CD14-positive monocyte (primary cell): ENCODE data around the gene TRIM16. TPM values are rescaled to one million over a fixed set of nuclear protein-coding genes. Genes with fewer than 3 reads are reported as not detected.

Experiments used
- DNase-seq, 3 donors: peaks; one replicate each; pipeline ENCODE4 v3.0.0-alpha.2; 2011 to 2022
- H2AFZ ChIP-seq: 2 replicates; pipeline ENCODE4 v1.6.0; 2012; ENCODE audit warnings: mild to moderate bottlenecking, low read depth, low read length, inconsistent platforms; ENCODE audit not compliant: insufficient read depth, poor library complexity, severe bottlenecking
- H3K27ac ChIP-seq, 2 donors: 1 replicate in 1 of 2; 2 replicates in 1 of 2; pipeline ENCODE4 v1.5.1; 2012 to 2013; ENCODE audit warnings: low read length in 2 of 2, control low read depth in 1 of 2, inconsistent platforms in 1 of 2, low read depth in 1 of 2, mild to moderate bottlenecking in 1 of 2
- H3K27me3 ChIP-seq, 2 donors: one replicate each; pipeline versions ENCODE4 v1.6.0 to v1.6.1; 2011 to 2013; ENCODE audit warnings: low read length in 2 of 2; ENCODE audit not compliant: control insufficient read depth in 2 of 2, insufficient read depth in 2 of 2
- H3K36me3 ChIP-seq, 2 donors: replicated peaks in 1 of 2; 1 replicate in 1 of 2; 2 replicates in 1 of 2; pipeline versions ENCODE4 v1.5.1 to v1.6.1; 2012 to 2013; ENCODE audit warnings: low read length in 2 of 2, control low read depth in 1 of 2, inconsistent platforms in 1 of 2, mild to moderate bottlenecking in 1 of 2; ENCODE audit not compliant: insufficient read depth in 2 of 2, control insufficient read depth in 1 of 2
- H3K4me1 ChIP-seq, 2 donors: 1 replicate in 1 of 2; 2 replicates in 1 of 2; pipeline versions ENCODE4 v1.5.1 to v1.6.1; 2012 to 2013; ENCODE audit warnings: low read length in 2 of 2, control low read depth in 1 of 2, inconsistent platforms in 1 of 2, mild to moderate bottlenecking in 1 of 2, moderate library complexity in 1 of 2; ENCODE audit not compliant: insufficient read depth in 2 of 2, control insufficient read depth in 1 of 2
- H3K4me2 ChIP-seq: replicated peaks from 2 replicates; pipeline ENCODE3; 2012; ENCODE audit warnings: low read length, moderate library complexity, mild to moderate bottlenecking; ENCODE audit not compliant: poor library complexity, severe bottlenecking; ENCODE audit errors: extremely low read depth
- H3K4me3 ChIP-seq, 3 experiments: fragments of 200-600 bp in 1 of 3; sonication (generic) in 1 of 3; replicated peaks in 1 of 3; 1 replicate in 2 of 3; 2 replicates in 1 of 3; pipeline ENCODE4 v1.5.1; 2011 to 2013; ENCODE audit warnings: low read length in 3 of 3, mild to moderate bottlenecking in 3 of 3, control low read depth in 2 of 3, low read depth in 2 of 3, inconsistent platforms in 1 of 3, moderate library complexity in 1 of 3
- H3K79me2 ChIP-seq: 2 replicates; pipeline ENCODE4 v1.6.0; 2012; ENCODE audit warnings: mild to moderate bottlenecking, control low read depth, inconsistent platforms, low read length, moderate library complexity; ENCODE audit not compliant: insufficient read depth
- H3K9ac ChIP-seq: 2 replicates; pipeline ENCODE4 v1.6.0; 2017; ENCODE audit warnings: low read length, mild to moderate bottlenecking; ENCODE audit not compliant: insufficient read depth, poor library complexity, severe bottlenecking
- H3K9me3 ChIP-seq, 2 donors: replicated peaks in 1 of 2; 1 replicate in 1 of 2; 2 replicates in 1 of 2; pipeline versions ENCODE4 v1.5.1 to v1.6.1; 2012 to 2013; ENCODE audit warnings: low read length in 2 of 2, control low read depth in 1 of 2; ENCODE audit not compliant: control insufficient read depth in 1 of 2, insufficient read depth in 1 of 2
- H4K20me1 ChIP-seq: 2 replicates; pipeline ENCODE4 v1.6.0; 2012; ENCODE audit warnings: mild to moderate bottlenecking, low read length, control low read depth, moderate library complexity; ENCODE audit not compliant: insufficient read depth
- H3K27ac Mint-ChIP-seq, 7 donors: one replicate each; pipeline ENCODE4 v1.8.0; 2020; ENCODE audit warnings: mild to moderate bottlenecking in 7 of 7, mixed read lengths in 7 of 7, moderate library complexity in 6 of 7, inconsistent platforms in 2 of 7
- H3K27me3 Mint-ChIP-seq, 3 donors: one replicate each; pipeline ENCODE4 v1.8.0; 2021 to 2022; ENCODE audit warnings: low read depth in 3 of 3, mild to moderate bottlenecking in 3 of 3, mixed read lengths in 3 of 3, moderate library complexity in 3 of 3, inconsistent platforms in 1 of 3
- H3K36me3 Mint-ChIP-seq, 2 donors: one replicate each; pipeline ENCODE4 v1.8.0; 2020; ENCODE audit warnings: mixed read lengths in 2 of 2, inconsistent platforms in 1 of 2, mild to moderate bottlenecking in 1 of 2
- H3K4me1 Mint-ChIP-seq: one replicate; pipeline ENCODE4 v1.8.0; 2020; ENCODE audit warnings: mild to moderate bottlenecking, mixed read lengths
- H3K4me3 Mint-ChIP-seq, 2 donors: one replicate each; pipeline ENCODE4 v1.8.0; 2020; ENCODE audit warnings: mild to moderate bottlenecking in 2 of 2, mixed read lengths in 2 of 2, moderate library complexity in 1 of 2
- H3K9me3 Mint-ChIP-seq, 7 donors: one replicate each; pipeline ENCODE4 v1.8.0; 2020 to 2022; ENCODE audit warnings: mixed read lengths in 7 of 7, mild to moderate bottlenecking in 6 of 7, moderate library complexity in 6 of 7, inconsistent platforms in 2 of 7
- CTCF ChIP-seq: fragments of 200-600 bp; IDR thresholded peaks from one replicate; pipeline ENCODE4 v1.8.0; 2022; ENCODE audit warnings: antibody characterized with exemption, mild to moderate bottlenecking
- WGBS: methylation state at CpG from one replicate; pipeline ENCODE4 v1.1.5; 2013; ENCODE audit warnings: missing lambda C conversion rate; ENCODE audit not compliant: insufficient coverage; 5-methylcytosine and 5-hydroxymethylcytosine counted together
- intact Hi-C, 2 donors: fragments of 100-400 bp; cut with micrococcal nuclease; formaldehyde crosslinking; loops; one replicate each; pipeline versions ENCODE4 v1.15.0 to v1.15.1; 2023
- polyA plus RNA-seq, 3 donors: library from polyadenylated mRNA; depleted of rRNA in 1 of 3; unstranded in 2 of 3; stranded (reverse) in 1 of 3; fragments of 300-500 nt in 2 of 3; fragments of >200 nt in 1 of 3; fragmentation: Illumina TruSeq in 2 of 3; gene quantifications; 1 replicate in 2 of 3; 2 replicates in 1 of 3; pipeline ENCODE4 v1.2.3, GENCODE V29; 2012 to 2021

Gene TRIM16
- polyA plus RNA-seq, 3 donors, result 2.9 to 6.3 (median 4.6) TPM

GRCh38 chr17:15662681-15663080 is 21.4 kb downstream of the TRIM16 start:
- Mint-ChIP-seq H3K4me3 (no peak overlapping the region), H3K27ac (peak overlapping the region in 1 of 7 donors; percentile 14), H3K27me3 (peaks cover 0 to 2% (median 0%) of the 10 kb centered on the region in 3 donors), H3K9me3 (no peaks in the 10 kb centered on the region), H3K36me3 (peaks cover 6 to 21% of the 10 kb centered on the region in 2 donors), H3K4me1 (no peaks in the 10 kb centered on the region)
- Histone ChIP-seq H3K9ac (no peak overlapping the region), H3K27me3 (no peaks in the 10 kb centered on the region), H4K20me1 (no peaks in the 10 kb centered on the region), H3K4me2 (no peak overlapping the region), H2AFZ (no peak overlapping the region), H3K4me3 (no peak overlapping the region), H3K9me3 (no peaks in the 10 kb centered on the region), H3K36me3 (no peaks in the 10 kb centered on the region), H3K27ac (no peak overlapping the region), H3K4me1 (no peaks in the 10 kb centered on the region), H3K79me2 (no peaks in the 10 kb centered on the region)
- intact Hi-C loops, result no loop called here
- WGBS, result 97% methylated on average over 3 of the region's 3 CpGs
- no peak for TF ChIP-seq CTCF
- DNase-seq, result no peak

DNA sequence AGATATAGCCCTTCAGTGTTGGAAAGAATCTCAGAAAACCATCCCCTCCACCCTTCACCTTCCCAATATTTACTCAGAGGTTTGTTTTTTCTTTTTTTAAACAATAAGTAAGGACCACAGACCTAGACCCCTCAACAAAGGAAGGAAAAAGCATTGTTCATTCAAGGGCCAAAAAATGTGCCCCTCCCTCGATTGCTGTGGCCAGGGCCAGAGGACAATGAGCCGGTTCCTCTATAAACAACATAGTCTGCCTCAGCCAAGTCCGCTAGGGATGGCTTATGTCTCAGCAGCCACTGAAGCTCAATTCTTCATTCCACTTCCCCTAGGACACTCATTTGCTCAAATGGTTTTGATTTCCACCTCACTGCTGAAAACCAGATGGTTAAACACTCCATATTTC is 24.0 kb downstream of the TRIM16 start:
- no peaks in the 10 kb centered on the region for H4K20me1 ChIP-seq
- no peak for DNase-seq
- no peak overlapping the region for H3K27ac ChIP-seq
- H3K4me1 ChIP-seq, result no peaks in the 10 kb centered on the region
- H3K4me2 ChIP-seq, result no peak overlapping the region
- H3K9me3 ChIP-seq, result no peaks in the 10 kb centered on the region
- intact Hi-C loops, result no loop called here
- H3K79me2 ChIP-seq, result no peaks in the 10 kb centered on the region
- H3K36me3 ChIP-seq, result no peaks in the 10 kb centered on the region
- Mint-ChIP-seq H3K4me1 (no peaks in the 10 kb centered on the region), H3K4me3 (no peak overlapping the region), H3K27ac (no peak overlapping the region), H3K27me3 (peaks cover 0 to 2% (median 2%) of the 10 kb centered on the region in 3 donors), H3K36me3 (peaks cover 8 to 23% of the 10 kb centered on the region in 2 donors), H3K9me3 (no peaks in the 10 kb centered on the region)
- no peak overlapping the region for H2AFZ ChIP-seq
- WGBS, result 100% methylated on average over 1 of the region's 3 CpGs
- no peak overlapping the region for H3K9ac ChIP-seq
- no peak for TF ChIP-seq CTCF
- no peak overlapping the region for H3K4me3 ChIP-seq
- no peaks in the 10 kb centered on the region for H3K27me3 ChIP-seq
